ENCODE data around the gene ACSF2.
"Not testable (repeated sequence)": the region's sequence is repeated elsewhere in the genome, so short reads cannot be mapped to it uniquely, and the experiment has no call there.

Gene ACSF2

DNA sequence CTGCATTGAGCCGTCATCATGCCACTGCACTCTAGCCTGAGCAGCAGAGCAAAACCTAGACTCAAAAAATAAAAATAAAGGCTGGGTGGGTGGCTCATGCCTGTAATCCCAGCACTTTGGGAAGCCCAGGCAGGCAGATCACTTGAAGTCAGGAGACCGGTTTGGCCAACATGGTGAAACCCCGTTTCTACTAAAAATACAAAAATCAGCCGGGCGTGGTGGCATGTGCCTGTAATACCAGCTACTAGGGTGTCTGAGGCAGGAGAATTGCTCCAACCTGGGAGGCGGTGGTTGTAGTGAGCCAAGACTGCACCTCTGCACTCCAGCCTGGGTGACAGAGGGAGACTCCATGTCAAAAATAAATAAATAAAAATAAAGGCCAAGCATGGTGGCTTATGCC lies 2.1 kb downstream of the ACSF2 start:
- peak overlapping the region; percentile 94 for H3K9ac ChIP-seq (ENCODE audit: low read length)
- not testable (repeated sequence) for H3K27me3 ChIP-seq (replicated peaks; ENCODE audit: control insufficient read depth, insufficient read depth, low read length); DNase-seq (ENCODE audit: low read depth); H3K9me3 ChIP-seq (ENCODE audit: control insufficient read depth, low read length)
- H3K4me1 ChIP-seq (ENCODE audit: control insufficient read depth, insufficient read depth, low read length): peaks cover 53% of the 10 kb centered on the region
- peaks cover 21% of the 10 kb centered on the region for H3K36me3 ChIP-seq (ENCODE audit: control insufficient read depth, insufficient read depth, low read length, severe bottlenecking)
- H3K4me3 ChIP-seq (ENCODE audit: low read length): peak overlapping the region; percentile 94

DNA sequence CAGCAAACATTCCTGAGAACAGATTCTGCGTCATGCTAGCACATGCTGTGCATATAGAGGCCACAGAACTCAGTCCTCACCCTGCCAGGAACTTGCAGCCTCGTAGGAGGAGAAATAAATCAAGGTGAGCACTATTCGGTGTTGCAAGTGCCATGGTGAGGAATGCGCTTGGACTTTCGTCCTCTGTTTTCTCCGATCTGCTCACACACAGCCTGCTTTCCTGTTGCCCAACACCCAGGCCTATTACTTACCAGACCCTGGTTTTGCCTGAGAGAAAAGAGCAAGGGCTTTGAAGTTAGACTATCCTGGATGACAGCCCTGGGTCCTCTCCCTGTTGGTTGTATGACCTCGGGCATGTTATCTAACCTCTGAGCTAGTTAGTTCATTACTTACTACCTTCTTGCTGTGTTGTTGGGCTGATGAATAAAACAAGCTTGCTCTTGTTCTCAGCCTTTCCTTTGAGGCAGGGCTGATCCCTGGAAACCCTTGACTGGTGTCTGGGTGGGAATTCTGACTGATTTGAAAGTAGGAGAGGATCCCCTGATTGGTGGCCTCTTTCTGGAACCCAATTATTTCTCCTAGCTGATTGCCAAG lies 2.9 kb downstream of the ACSF2 start:
- Histone ChIP-seq H3K9me3 (ENCODE audit: control insufficient read depth, low read length) (no peaks in the 10 kb centered on the region), H3K9ac (ENCODE audit: low read length) (peak overlapping the region; percentile 57), H3K36me3 (ENCODE audit: control insufficient read depth, insufficient read depth, low read length, severe bottlenecking) (peaks cover 27% of the 10 kb centered on the region), H3K4me1 (ENCODE audit: control insufficient read depth, insufficient read depth, low read length) (peaks cover 47% of the 10 kb centered on the region), H3K4me3 (ENCODE audit: low read length) (peak overlapping the region; percentile 43), H3K27me3 (replicated peaks; ENCODE audit: control insufficient read depth, insufficient read depth, low read length) (no peaks in the 10 kb centered on the region)
- DNase-seq (ENCODE audit: low read depth): no peak

DNA sequence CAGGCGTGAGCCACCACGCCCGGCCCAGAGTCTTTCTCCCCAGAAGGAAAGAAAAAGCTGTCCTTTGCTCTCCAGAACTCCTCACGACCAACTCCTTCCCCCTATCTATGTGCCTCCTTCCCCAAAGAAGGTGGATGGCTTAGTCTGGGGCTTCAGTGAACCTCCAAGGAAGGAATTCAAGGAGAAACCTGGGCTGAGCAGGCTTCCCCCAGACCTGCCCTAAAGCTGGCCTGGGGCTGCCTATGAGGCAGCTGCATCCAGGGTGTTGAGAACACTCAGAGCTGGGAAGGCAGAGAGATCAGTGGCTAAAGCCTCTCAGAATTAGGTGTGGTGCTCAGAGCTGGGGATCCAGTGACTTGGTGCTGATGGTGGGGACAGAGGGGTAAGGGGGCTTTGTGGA lies 3.8 kb downstream of the ACSF2 start:
- peak overlapping the region; percentile 20 for H3K4me3 ChIP-seq (ENCODE audit: low read length)
- no peak for DNase-seq (ENCODE audit: low read depth)
- peaks cover 27% of the 10 kb centered on the region for H3K36me3 ChIP-seq (ENCODE audit: control insufficient read depth, insufficient read depth, low read length, severe bottlenecking)
- H3K27me3 ChIP-seq (replicated peaks; ENCODE audit: control insufficient read depth, insufficient read depth, low read length): no peaks in the 10 kb centered on the region
- H3K4me1 ChIP-seq (ENCODE audit: control insufficient read depth, insufficient read depth, low read length): peaks cover 38% of the 10 kb centered on the region
- peak overlapping the region; percentile 11 for H3K9ac ChIP-seq (ENCODE audit: low read length)
- no peaks in the 10 kb centered on the region for H3K9me3 ChIP-seq (ENCODE audit: control insufficient read depth, low read length)

DNA sequence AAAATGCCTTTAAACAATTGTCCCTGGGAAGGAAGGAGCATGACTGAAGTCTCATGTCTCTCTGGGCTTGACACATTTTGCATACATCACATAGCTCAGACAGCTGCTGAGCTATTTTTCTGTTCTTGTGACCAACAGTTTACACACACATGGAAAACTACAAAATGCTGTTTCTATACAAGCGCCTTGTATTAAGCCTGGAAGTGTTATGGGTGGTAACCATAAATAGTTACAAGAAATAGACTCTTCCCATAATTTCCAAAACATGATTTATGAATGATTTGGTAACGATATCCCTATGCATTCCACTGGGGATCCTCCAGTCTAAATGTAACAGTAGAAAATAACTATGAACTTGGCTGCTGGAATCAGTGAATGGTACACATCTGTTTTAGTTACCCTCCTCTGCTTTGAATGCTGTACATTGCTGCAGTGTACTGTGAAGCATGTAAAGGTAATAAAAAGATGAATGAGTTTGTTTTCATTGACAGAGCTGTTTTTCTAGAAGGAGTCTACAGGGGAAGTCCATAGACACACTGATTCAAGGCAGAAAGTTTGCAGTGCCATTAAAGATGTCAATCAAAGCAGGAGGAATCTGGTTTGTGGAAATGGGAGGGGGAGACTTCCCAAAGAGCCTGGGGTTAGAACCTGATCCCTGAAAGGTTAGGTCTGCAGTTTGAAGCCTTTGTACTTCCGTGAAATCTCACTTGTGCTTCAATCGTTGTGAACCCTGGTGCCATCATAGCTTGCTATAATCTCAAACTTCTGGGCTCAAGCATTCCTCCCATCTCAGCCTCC lies 5.0 kb downstream of the ACSF2 start:
- Histone ChIP-seq H3K4me3 (ENCODE audit: low read length) (no peak overlapping the region), H3K36me3 (ENCODE audit: control insufficient read depth, insufficient read depth, low read length, severe bottlenecking) (peaks cover 32% of the 10 kb centered on the region), H3K27me3 (replicated peaks; ENCODE audit: control insufficient read depth, insufficient read depth, low read length) (no peaks in the 10 kb centered on the region), H3K9me3 (ENCODE audit: control insufficient read depth, low read length) (no peaks in the 10 kb centered on the region), H3K9ac (ENCODE audit: low read length) (peak overlapping the region; percentile 21), H3K4me1 (ENCODE audit: control insufficient read depth, insufficient read depth, low read length) (peaks cover 28% of the 10 kb centered on the region)
- no peak for DNase-seq (ENCODE audit: low read depth)

- no peak overlapping the region for H3K9ac ChIP-seq (ENCODE audit: low read length)
- no peaks in the 10 kb centered on the region for H3K9me3 ChIP-seq (ENCODE audit: control insufficient read depth, low read length)
- no peaks in the 10 kb centered on the region for H3K27me3 ChIP-seq (replicated peaks; ENCODE audit: control insufficient read depth, insufficient read depth, low read length)
- DNase-seq (ENCODE audit: low read depth): no peak
- peaks cover 21% of the 10 kb centered on the region for H3K4me1 ChIP-seq (ENCODE audit: control insufficient read depth, insufficient read depth, low read length)
- no peak overlapping the region for H3K4me3 ChIP-seq (ENCODE audit: low read length)
- peaks cover 40% of the 10 kb centered on the region for H3K36me3 ChIP-seq (ENCODE audit: control insufficient read depth, insufficient read depth, low read length, severe bottlenecking)
Observed at GRCh38 chr17:50432125-50432762, 6.2 kb downstream of the ACSF2 start.

DNA sequence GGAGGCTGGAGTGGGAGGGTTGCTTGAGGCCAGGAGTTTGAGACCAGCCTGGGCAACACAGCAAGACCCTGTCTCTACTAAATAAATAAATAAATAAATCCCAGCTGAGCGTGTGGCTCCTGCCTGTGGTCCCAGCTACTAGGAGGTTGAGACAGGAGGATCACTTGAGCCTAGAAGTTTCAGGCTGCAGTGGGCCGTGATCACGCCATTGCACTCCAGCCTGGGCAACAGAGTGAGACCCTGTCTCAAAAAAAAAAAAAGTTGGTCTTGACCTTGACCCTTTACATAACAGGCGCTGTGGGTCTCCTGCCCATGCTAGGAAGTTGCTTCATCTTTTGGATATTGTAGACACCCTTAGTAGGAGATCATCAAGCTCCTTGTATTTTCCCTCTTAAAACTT lies 11.4 kb downstream of the ACSF2 start:
- Histone ChIP-seq H3K4me1 (ENCODE audit: control insufficient read depth, insufficient read depth, low read length) (peaks cover 11% of the 10 kb centered on the region), H3K9me3 (ENCODE audit: control insufficient read depth, low read length) (no peaks in the 10 kb centered on the region), H3K36me3 (ENCODE audit: control insufficient read depth, insufficient read depth, low read length, severe bottlenecking) (peaks cover 51% of the 10 kb centered on the region), H3K9ac (ENCODE audit: low read length) (no peak overlapping the region), H3K27me3 (replicated peaks; ENCODE audit: control insufficient read depth, insufficient read depth, low read length) (no peaks in the 10 kb centered on the region), H3K4me3 (ENCODE audit: low read length) (no peak overlapping the region)
- DNase-seq (ENCODE audit: low read depth): no peak

- Histone ChIP-seq H3K9ac (ENCODE audit: low read length) (no peak overlapping the region), H3K4me3 (ENCODE audit: low read length) (no peak overlapping the region), H3K4me1 (ENCODE audit: control insufficient read depth, insufficient read depth, low read length) (peaks cover 27% of the 10 kb centered on the region), H3K9me3 (ENCODE audit: control insufficient read depth, low read length) (no peaks in the 10 kb centered on the region), H3K27me3 (replicated peaks; ENCODE audit: control insufficient read depth, insufficient read depth, low read length) (no peaks in the 10 kb centered on the region), H3K36me3 (ENCODE audit: control insufficient read depth, insufficient read depth, low read length, severe bottlenecking) (peaks cover 44% of the 10 kb centered on the region)
- DNase-seq (ENCODE audit: low read depth): no peak
Observed at GRCh38 chr17:50439008-50439407, 13.0 kb downstream of the ACSF2 start.

DNA sequence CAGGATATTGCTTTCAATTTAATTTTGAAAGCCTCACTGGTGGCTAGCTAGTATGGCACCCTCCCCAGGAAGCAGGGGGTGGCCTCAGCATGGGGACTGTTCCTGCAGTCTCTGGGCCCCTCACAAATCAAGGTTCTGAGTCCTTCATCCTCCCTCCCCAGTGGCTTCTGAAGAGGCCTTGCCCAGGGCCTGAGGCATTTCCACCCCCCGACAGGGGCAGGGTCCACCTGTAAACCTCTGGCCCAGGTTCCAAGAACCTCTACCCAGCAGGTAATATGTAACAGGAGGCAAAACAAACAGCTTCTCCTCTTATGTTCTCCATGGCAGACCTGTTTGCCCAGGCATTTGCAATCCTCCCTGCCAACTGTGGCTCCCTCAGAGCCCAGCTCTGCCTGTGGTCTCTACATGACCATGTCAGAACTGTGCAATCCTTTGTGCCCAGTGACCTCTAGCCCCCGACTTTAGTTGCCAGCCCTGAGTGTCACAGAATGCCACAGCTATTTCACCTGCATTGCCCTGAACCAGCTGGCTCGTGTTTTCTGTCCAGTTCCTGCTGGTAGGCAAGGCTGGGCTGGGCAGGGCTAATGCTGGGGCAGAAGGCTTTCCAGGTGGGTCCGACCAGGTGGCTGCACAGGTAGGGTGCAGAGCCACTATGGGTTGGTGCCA lies 14.3 kb downstream of the ACSF2 start:
- Histone ChIP-seq H3K27me3 (replicated peaks; ENCODE audit: control insufficient read depth, insufficient read depth, low read length) (no peaks in the 10 kb centered on the region), H3K36me3 (ENCODE audit: control insufficient read depth, insufficient read depth, low read length, severe bottlenecking) (peaks cover 46% of the 10 kb centered on the region), H3K9ac (ENCODE audit: low read length) (no peak overlapping the region), H3K4me3 (ENCODE audit: low read length) (no peak overlapping the region), H3K9me3 (ENCODE audit: control insufficient read depth, low read length) (no peaks in the 10 kb centered on the region), H3K4me1 (ENCODE audit: control insufficient read depth, insufficient read depth, low read length) (peaks cover 29% of the 10 kb centered on the region)
- DNase-seq (ENCODE audit: low read depth): no peak

DNA sequence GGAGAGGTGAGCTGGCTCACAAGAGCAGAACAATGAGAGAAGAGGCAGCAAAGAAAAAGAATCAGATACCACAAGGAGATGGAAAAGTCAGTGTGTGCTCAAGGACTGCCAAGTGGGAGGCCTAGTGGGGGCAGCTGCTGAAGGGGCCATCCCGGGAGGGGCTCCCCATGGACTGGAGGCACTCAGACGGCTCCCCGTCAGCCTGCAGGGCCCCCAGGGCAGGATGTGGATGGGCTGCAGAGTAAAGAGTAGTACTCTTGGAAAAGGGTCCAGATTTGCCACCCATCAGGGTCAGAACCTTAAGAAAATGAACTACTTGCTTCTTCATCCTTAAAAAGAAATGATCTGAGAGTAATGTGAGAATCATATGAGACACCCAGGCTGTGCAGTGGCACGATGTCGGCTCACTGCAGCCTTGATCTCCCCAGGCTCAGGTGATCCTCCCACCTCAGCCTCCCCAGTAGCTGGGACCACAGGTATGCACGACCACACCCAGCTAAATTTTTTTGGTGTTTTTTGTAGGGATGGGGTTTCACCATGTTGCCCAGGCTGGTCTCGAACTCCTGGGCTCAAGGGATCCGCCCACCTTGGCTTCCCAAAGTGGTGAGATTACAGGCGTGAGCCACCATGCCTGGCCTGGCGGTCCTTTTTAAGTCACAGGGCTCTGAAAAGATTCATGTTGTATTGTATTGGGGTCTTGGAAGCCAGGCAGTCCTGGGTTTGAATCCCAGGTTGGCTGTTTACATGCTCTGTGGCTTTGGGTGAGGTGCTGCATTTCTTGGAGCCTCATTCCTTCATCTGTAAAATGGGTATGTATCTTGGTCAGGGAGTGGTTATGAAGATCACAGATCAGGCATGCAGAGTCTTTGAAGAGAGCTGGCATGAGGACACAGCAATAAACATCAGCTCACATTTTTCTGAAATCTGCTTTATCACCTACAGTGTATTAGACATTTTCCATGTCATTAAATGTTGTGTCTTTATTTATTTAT lies 15.1 kb downstream of the ACSF2 start:
- no peak overlapping the region for H3K4me3 ChIP-seq (ENCODE audit: low read length)
- peaks cover 37% of the 10 kb centered on the region for H3K4me1 ChIP-seq (ENCODE audit: control insufficient read depth, insufficient read depth, low read length)
- H3K9me3 ChIP-seq (ENCODE audit: control insufficient read depth, low read length): no peaks in the 10 kb centered on the region
- H3K36me3 ChIP-seq (ENCODE audit: control insufficient read depth, insufficient read depth, low read length, severe bottlenecking): peaks cover 42% of the 10 kb centered on the region
- no peak overlapping the region for H3K9ac ChIP-seq (ENCODE audit: low read length)
- no peaks in the 10 kb centered on the region for H3K27me3 ChIP-seq (replicated peaks; ENCODE audit: control insufficient read depth, insufficient read depth, low read length)
- DNase-seq (ENCODE audit: low read depth): no peak

GRCh38 chr17:50443505-50443974 lies 17.5 kb downstream of the ACSF2 start:
- Histone ChIP-seq H3K9me3 (ENCODE audit: control insufficient read depth, low read length) (no peaks in the 10 kb centered on the region), H3K9ac (ENCODE audit: low read length) (peak overlapping the region; percentile 51), H3K4me3 (ENCODE audit: low read length) (peak overlapping the region; percentile 38), H3K4me1 (ENCODE audit: control insufficient read depth, insufficient read depth, low read length) (peaks cover 44% of the 10 kb centered on the region), H3K27me3 (replicated peaks; ENCODE audit: control insufficient read depth, insufficient read depth, low read length) (no peaks in the 10 kb centered on the region), H3K36me3 (ENCODE audit: control insufficient read depth, insufficient read depth, low read length, severe bottlenecking) (peaks cover 34% of the 10 kb centered on the region)
- DNase-seq (ENCODE audit: low read depth): peak; percentile 67
